ENCODE data around the gene DIPK1A.

Gene DIPK1A

GRCh38 chr1:92842082-92843045, 118.9 kb downstream of the DIPK1A start:
- DNase-seq (ENCODE audit: low spot score), result no peak

- DNase-seq (ENCODE audit: low spot score), result no peak
Observed at GRCh38 chr1:92840600-92840999, 120.7 kb downstream of the DIPK1A start.

- no peak for DNase-seq (ENCODE audit: low spot score)
Observed at GRCh38 chr1:92839442-92839841, 121.8 kb downstream of the DIPK1A start.

GRCh38 chr1:92838519-92838918, 122.7 kb downstream of the DIPK1A start:
- no peak for DNase-seq (ENCODE audit: low spot score)

GRCh38 chr1:92837062-92837461, 124.2 kb downstream of the DIPK1A start:
- DNase-seq (ENCODE audit: low spot score), result no peak

GRCh38 chr1:92834617-92835016, 126.6 kb downstream of the DIPK1A start:
- DNase-seq (ENCODE audit: low spot score), result no peak

- no peak for DNase-seq (ENCODE audit: low spot score)
Observed at GRCh38 chr1:92833840-92834239, 127.4 kb downstream of the DIPK1A start.

GRCh38 chr1:92832537-92833114, 128.6 kb downstream of the DIPK1A start:
- DNase-seq (ENCODE audit: low spot score), result no peak

GRCh38 chr1:92831762-92832536, 129.3 kb downstream of the DIPK1A start, which contains the start of gene RPL5:
Gene RPL5 (plus strand): TSS chr1:92832040. CDS start chr1:92832115, 75 bp downstream.
- DNase-seq (ENCODE audit: low spot score), result peak; percentile 98

GRCh38 chr1:92831368-92831761, 129.9 kb downstream of the DIPK1A start:
- no peak for DNase-seq (ENCODE audit: low spot score)

- DNase-seq (ENCODE audit: low spot score), result no peak
Observed at GRCh38 chr1:92826792-92827191, 134.5 kb downstream of the DIPK1A start.

GRCh38 chr1:92822879-92823278, 138.4 kb downstream of the DIPK1A start:
- DNase-seq (ENCODE audit: low spot score), result no peak

- no peak for DNase-seq (ENCODE audit: low spot score)
Observed at GRCh38 chr1:92820551-92820950, 140.7 kb downstream of the DIPK1A start.

- no peak for DNase-seq (ENCODE audit: low spot score)
Observed at GRCh38 chr1:92820024-92820423, 141.2 kb downstream of the DIPK1A start.

GRCh38 chr1:92817986-92818764, 143.1 kb downstream of the DIPK1A start:
- DNase-seq (ENCODE audit: low spot score), result no peak

GRCh38 chr1:92817137-92817697, 144.0 kb downstream of the DIPK1A start:
- DNase-seq (ENCODE audit: low spot score), result no peak

- DNase-seq (ENCODE audit: low spot score), result no peak
Observed at GRCh38 chr1:92816732-92817131, 144.5 kb downstream of the DIPK1A start.

- DNase-seq (ENCODE audit: low spot score), result no peak
Observed at GRCh38 chr1:92808381-92808780, 152.9 kb downstream of the DIPK1A start.

GRCh38 chr1:92805216-92805615, 156.0 kb downstream of the DIPK1A start:
- DNase-seq (ENCODE audit: low spot score), result no peak

- no peak for DNase-seq (ENCODE audit: low spot score)
Observed at GRCh38 chr1:92804721-92805201, 156.5 kb downstream of the DIPK1A start.

Measured in left forelimb (tissue), 1 donor.